GM18519 (cell line): ENCODE measurements around the gene SOCS2.
"Not testable (repeated sequence)": the region's sequence is repeated elsewhere in the genome, so short reads cannot be mapped to it uniquely, and the experiment has no call there.

ENCODE experiments used
- ATAC-seq: cut with Tn5 transposase; IDR thresholded peaks from one replicate; pipeline ENCODE4 v1.9.1; 2021; ENCODE audit warnings: mild to moderate bottlenecking, moderate library complexity; ENCODE audit not compliant: unreplicated experiment, low FRiP score

The SOCS2 gene

GRCh38 chr12:93571925-93572711, at the start of gene SOCS2:
TSS of gene SOCS2 (plus strand) at chr12:93572675. CDS start at chr12:93572898, 223 bp downstream.
- ATAC-seq, result no peak

DNA sequence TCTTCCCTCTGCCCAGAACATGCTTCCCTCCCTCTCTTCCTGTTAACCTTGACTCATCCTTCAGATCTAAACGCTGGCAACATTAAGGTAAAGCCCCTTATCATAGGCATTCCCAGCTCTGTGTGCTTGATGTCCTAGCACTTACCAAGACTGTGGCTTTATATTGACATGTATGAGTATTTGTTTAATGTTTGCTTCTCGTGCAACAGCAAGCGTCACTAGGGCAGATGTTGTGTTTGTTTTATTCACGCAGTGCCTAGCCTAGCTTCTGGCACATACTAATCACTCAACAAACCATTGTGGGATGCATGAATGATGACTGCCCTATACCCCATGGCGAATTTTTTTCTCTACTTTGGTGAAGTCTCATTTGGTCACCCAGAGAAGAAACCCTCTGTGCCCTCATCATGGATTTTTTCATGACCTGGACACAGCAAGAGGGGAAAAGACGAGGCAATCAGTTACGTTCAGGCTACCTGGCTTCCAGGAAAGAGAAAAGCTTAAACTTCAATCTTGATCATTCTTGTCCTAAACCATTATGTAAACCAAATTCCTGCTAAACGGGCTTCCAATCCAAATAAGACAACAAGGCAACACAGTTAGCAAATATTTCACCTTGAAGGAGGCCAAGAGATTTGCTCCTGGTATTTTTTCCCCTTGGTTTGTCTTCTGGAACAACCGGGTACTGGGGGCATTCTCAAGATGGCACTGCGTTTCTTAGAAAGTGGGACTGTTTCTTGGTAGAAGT, 47.9 kb upstream of the SOCS2 start:
- no peak for ATAC-seq

DNA sequence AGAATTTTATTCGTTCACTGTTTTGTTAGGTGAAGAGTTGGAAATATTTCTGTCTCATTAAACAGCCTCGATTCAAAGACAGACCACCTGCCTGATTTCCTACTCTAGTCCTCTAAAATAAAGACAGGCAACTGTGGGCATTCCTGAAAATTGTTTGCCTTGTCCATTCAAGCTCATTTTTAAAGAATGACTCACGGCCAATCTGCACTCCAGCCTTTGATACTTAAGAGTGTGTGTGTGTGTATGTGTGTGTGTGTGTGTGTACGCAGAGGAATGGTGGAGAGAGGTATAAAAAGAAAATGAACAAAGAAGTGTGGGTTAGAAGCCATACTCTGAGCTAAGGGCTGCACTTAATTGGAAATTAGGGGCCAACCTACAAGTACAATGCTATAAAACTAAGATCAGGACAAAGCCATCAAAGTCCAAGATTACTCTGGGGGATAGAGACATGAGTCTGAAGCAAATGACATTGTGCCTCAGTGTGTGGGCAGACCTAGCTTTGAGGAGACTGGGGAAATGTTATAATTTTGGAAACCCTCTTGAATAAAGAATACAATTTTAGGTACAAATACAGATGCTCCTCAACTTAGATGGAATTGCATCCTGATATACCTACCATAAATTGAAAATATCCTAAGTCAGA, 45.6 kb upstream of the SOCS2 start:
- no peak for ATAC-seq

DNA sequence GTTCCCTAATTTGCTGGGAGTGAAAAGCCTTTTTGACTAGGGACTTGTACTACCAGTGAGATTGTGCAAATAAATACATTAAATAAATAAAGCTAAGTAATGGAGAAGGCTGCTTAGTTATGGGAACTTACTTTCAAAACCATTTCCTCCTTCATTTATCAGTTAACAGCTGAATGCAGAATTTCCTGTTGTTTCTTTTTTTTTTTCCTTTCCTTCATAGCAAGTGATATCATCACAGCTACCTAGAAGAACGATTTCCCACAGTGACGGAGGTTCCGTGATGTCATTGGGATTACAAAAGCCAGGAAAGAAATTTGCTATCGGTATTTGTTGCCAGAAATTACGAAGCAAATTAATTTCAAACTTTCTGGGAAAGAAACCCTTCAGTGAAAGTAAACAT, 42.1 kb upstream of the SOCS2 start:
- ATAC-seq, result no peak

DNA sequence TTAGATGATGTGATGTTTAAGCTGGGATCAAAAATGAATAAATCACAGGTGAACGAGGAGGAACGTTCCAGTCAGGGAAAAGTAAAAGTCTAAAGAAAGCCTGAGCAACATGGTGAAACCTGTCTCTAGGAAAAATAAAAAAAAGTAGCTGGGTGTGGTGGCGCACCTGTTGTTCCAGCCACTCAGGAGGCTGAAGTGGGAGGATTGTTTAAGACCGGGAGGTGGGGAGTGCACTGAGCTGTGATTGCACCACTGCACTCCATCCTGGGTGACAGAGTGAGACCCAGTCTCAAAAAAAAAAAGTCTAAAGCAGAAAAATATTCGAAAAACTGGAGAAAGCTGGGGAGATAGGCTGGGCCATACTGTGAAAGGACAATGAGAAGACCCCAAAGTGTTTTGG, 39.2 kb upstream of the SOCS2 start:
- no peak for ATAC-seq

- ATAC-seq, result peak; percentile 28
These were observed 36.2 kb upstream of the SOCS2 start for GRCh38 chr12:93536111-93536765.

DNA sequence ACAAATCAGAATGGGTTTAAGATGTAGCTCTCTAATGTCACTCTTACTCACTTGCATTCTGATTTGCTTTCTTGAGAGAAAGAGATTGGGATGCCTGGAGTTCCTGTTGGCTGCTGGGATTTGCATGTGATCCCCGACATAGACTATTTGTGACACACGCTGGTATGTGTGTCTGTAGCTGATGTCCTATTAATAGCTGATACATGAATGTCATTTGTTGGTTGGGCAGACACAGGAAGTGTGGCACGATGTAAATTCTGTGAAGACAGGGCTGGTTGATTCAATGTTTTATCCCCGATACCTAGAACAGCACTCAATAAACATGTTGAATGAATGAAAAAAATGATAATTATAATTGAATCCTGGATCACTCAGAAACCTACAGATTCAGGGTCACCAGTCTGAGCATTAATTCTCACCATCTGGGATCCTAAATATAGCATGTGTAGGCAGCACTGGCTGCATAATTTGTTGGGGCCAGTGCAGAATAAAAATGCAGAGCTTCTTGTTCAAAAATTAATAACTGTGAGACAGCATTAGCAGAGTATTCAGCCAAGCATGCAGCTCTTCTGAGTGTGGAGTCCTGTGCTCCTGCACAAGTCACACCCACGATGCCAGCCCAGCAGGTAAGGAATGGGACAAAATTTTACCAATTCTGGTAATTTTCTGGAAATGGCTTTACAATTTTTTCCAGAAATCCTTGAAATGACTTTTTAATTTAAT, 35.5 kb upstream of the SOCS2 start:
- ATAC-seq, result peak; percentile 80

DNA sequence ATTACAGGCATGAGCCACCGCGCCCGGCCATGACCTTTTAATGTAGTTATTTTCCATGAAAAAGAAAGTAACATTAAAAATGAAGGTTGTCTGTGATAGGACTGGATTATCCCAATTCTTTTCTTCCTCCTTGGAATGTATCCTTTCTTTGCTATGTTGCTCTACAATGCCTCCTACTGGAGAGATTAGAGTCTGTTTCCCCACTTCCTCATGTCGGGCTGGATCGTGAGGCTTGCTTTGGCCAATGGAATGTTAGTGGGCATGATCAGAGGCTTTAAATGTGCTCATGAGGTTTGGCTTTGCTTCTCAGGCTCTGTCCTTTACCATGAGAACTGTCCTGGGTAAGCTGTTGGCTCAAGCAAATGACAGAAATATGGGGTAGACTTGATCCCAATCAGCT, 34.7 kb upstream of the SOCS2 start:
- no peak for ATAC-seq

DNA sequence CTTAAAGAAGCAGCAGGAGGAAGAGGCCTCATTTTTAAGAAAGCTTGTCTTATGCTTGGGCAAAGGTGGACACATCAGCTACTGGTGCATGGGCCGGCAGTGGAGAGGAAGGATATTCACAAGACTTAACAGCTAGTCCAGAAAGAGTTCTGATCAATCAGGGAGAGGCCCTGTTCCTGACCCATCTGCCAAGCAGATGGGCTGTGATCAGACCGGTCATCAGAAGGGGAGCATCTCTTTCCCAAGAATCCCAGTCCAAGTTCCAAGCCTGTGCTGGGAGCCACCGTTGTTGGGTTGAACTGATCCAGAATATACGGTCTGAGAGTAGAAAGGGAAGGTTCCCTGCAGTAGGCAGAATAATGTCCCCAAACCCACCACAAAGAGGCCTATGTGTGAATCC, 32.7 kb upstream of the SOCS2 start:
- no peak for ATAC-seq

GRCh38 chr12:93540466-93540865, 32.0 kb upstream of the SOCS2 start:
- no peak for ATAC-seq

DNA sequence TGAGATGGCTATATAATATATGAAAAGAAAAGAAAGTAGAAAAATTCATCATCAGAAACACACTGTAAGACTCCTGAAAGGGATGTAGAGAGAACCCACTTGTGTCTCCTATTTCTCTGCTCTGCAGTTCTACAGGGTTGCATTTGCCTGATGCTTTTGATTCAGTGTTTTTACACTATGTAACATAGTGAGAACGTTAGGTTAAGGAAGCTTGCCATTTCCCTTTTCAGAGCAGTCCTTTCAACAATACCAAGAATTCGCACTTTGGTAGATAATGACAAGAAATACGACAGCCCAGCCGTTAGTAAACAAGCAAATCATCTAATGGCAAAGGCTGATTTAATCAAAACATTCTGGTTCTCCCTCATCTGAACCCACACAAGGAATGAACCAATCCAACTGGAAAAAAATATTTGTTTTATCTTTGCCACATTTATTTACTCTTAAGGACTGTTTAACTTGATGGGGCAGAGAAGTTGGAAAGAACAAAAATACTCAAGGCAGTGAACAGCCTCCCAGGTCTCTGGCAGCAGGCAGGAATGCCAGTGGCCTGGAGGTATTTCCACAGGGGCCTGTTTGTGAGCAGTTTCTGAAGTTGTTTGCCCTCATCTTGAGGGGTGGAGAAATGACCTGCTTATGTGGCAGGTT, 30.8 kb upstream of the SOCS2 start:
- ATAC-seq, result no peak

DNA sequence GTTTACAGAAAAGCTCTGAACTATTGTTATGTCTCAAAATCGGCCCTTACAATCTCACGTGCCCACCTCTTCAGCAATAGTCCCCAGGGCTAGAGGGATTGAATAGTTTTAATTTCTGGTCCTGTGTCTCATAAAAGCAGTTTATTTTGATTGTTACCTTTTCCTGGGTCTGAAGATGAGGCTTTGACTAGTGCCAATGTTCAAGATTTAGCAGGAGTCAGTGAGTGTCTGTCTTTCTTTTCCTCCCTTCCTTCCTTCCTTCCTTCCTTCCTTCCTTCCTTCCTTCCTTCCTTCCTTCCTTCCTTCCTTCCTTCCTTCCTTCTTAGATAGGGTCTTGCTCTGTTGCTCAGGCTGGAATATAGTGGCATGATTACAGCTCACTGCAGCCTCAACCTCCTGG, 24.7 kb upstream of the SOCS2 start:
- ATAC-seq, result no peak

DNA sequence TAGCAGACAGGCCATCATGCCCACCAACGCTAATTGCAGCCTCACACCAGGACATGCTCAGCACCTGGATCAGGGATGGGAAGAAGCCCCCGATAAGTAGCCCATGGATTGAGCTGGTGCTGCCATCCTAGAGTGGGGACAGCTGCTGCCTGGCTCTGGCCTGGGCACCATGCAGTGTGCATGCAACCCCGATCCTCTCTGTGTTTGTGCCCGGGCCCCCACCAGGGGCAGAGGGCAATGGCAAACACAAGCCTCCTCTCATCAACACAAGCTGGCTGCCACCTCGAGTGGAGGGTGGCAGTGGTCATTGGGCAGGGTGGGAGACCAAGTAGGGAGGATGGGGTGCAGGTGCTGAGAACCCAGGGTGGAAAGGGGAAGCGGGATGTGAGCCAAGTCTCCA, 23.3 kb upstream of the SOCS2 start:
- ATAC-seq, result no peak

DNA sequence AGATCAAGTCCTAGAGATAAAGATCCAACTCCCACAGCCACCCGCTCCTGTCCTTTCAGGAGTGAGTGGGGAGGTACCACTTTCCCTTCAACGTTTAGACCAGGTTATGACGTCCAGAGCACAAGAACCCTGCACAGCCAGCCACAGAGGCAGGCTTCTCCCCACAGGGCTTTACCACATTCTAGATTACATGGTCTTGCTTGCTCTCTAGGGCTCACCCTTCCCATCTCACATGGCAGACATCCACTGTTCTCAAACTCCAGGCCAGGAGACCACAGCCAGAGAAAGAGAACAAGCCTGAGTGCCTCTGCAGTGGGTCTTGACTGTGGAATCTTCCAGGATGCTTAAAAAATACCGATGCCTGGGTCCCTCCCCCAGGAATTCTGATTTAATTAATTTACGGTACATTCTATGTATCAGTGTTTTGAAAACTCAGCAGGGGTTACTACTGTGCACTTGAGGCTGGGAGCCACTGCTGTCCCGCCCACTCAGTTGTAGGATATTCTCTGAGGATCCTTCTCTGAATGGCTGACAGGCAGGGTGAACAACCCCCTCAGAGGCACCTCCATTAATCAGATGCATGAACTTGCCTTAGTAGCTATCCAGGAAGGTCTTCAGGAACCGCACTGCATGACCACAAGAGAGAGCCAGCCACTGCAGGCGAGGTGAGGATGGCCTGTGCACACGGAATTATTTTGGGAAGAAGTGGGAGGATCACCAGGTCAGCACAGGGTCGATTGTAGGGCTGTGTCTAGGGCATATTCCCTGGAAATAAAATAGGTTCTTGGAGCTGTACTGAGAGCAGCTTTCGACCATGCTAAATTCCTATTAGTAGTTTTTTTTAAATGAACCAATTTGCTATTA, 21.5 kb upstream of the SOCS2 start:
- ATAC-seq, result no peak

GRCh38 chr12:93552427-93552826, 20.0 kb upstream of the SOCS2 start:
- no peak for ATAC-seq

DNA sequence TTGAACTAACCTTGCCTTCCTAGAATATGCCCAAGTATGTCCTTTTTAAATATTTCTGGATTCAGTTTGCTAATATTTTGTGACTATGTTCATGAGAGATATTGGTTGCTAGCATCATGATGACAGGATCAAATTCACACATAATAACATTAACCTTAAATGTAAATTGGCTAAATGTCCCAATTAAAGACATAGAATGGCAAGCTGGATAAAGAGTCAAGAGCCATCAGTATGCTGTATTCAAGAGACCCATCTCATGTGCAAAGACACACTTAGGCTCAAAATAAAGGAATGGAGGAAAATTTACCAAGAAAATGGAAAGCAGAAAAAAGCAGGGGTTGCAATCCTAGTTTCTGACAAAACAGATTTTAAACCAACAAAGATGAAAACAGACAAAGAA, 14.6 kb upstream of the SOCS2 start:
- not testable (repeated sequence) for ATAC-seq

DNA sequence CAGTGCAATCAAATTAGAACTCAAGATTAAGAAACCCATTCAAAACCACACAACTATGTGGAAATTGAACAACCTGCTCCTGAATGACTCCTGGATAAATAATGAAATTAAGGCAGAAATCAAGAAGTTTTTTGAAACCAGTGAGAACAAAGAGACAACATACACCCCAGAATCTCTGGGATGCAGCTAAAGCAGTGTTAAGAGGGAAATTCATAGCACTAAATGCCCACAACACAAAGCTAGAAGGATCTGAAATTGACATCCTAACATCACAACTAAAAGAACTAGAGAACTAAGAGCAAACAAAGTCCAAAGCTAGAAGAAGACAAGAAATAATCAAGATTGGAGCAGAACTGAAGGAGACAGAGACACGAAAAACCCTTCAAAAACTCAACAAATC, 13.8 kb upstream of the SOCS2 start:
- not testable (repeated sequence) for ATAC-seq

DNA sequence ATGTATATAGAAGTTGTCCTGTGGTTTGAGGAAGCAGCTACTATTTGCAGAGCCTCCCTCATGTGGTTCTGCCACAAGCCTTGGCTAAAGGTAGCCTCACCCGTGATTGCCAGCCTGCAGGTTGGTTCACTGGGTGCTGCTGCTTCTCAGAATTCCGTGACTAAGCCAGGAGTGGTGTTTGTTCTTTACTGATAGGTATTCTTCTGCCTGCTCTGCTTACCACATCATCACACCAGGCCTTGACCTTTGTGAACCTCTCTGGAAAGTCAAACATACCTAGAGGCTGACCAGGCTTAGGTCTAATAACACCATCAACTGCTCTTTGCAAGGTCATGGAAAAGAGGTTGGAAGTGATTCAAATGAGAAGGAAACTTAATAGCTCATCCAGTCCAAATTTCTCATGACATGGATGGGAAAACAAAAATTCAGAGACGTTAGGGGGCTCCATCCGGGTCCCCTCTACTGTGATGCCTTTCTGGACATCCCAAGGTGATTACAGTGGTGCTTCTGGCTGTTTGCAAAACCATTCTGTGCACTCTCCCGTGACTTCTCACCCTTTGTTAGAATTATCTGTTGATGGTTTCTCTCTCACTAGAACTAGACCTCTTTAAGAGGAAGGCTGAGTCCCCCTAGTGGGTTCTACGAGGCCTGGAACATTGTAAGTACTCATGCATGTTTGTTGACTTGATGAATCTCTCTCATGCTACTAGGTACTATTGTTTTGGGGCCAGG, 8.5 kb upstream of the SOCS2 start:
- ATAC-seq, result peak; percentile 64
